Inferior parietal cortex (tissue), 1 donor: ENCODE data around the gene RECQL5.
"Not testable (repeated sequence)": the region's sequence is repeated elsewhere in the genome, so short reads cannot be mapped to it uniquely, and the experiment has no call there.

Experiments used
- DNase-seq: peaks from one replicate; pipeline ENCODE4 v3.0.0-alpha.2; 2016; ENCODE audit errors: extremely low spot score

The RECQL5 gene

GRCh38 chr17:75592348-75593020 is 74.5 kb downstream of the RECQL5 start:
- no peak for DNase-seq

GRCh38 chr17:75591722-75592302 is 75.1 kb downstream of the RECQL5 start:
- no peak for DNase-seq

- DNase-seq, result no peak
Observed at GRCh38 chr17:75590849-75591721, 75.9 kb downstream of the RECQL5 start.

- DNase-seq, result no peak
Observed at GRCh38 chr17:75590314-75590761, 76.6 kb downstream of the RECQL5 start.

GRCh38 chr17:75589919-75590303 is 77.0 kb downstream of the RECQL5 start:
- no peak for DNase-seq

GRCh38 chr17:75589012-75589918 is 77.7 kb downstream of the RECQL5 start:
- peak; percentile 51 for DNase-seq

- DNase-seq, result peak; percentile 4
Observed at GRCh38 chr17:75588596-75589011, 78.3 kb downstream of the RECQL5 start.

GRCh38 chr17:75587675-75588595 is 79.0 kb downstream of the RECQL5 start, which contains the start of gene MYO15B:
Gene MYO15B, plus strand, starts transcription at chr17:75587800. Its CDS starts 258 bp downstream, at chr17:75588058.
- DNase-seq, result peak; percentile 5

GRCh38 chr17:75584849-75585175 is 82.1 kb downstream of the RECQL5 start:
- no peak for DNase-seq

- not testable (repeated sequence) for DNase-seq
Observed at GRCh38 chr17:75583197-75583596, 83.8 kb downstream of the RECQL5 start.

- not testable (repeated sequence) for DNase-seq
Observed at GRCh38 chr17:75581121-75581725, 85.7 kb downstream of the RECQL5 start.
